IPS-18a (cell line): ENCODE results near the gene ARHGDIG.
"Not testable (repeated sequence)": the region's sequence is repeated elsewhere in the genome, so short reads cannot be mapped to it uniquely, and the experiment has no call there.

Experiments
- H3K27ac ChIP-seq: one replicate; pipeline ENCODE4 v1.5.1; 2013; ENCODE audit warnings: low read length
- H3K27me3 ChIP-seq: one replicate; pipeline ENCODE4 v1.6.1; 2013; ENCODE audit warnings: mild to moderate bottlenecking, low read length; ENCODE audit not compliant: control insufficient read depth, insufficient read depth
- H3K36me3 ChIP-seq: one replicate; pipeline ENCODE4 v1.6.1; 2013; ENCODE audit warnings: low read depth, low read length; ENCODE audit not compliant: control insufficient read depth
- H3K4me1 ChIP-seq: one replicate; pipeline ENCODE4 v1.6.1; 2013; ENCODE audit warnings: low read depth, low read length; ENCODE audit not compliant: control insufficient read depth
- H3K4me3 ChIP-seq: one replicate; pipeline ENCODE4 v1.5.1; 2013; ENCODE audit warnings: low read length
- H3K9ac ChIP-seq: one replicate; pipeline ENCODE4 v1.6.1; 2013; ENCODE audit warnings: mild to moderate bottlenecking, low read length, moderate library complexity
- H3K9me3 ChIP-seq: one replicate; pipeline ENCODE4 v1.6.1; 2013; ENCODE audit warnings: low read depth, low read length; ENCODE audit not compliant: control insufficient read depth

ARHGDIG gene

DNA sequence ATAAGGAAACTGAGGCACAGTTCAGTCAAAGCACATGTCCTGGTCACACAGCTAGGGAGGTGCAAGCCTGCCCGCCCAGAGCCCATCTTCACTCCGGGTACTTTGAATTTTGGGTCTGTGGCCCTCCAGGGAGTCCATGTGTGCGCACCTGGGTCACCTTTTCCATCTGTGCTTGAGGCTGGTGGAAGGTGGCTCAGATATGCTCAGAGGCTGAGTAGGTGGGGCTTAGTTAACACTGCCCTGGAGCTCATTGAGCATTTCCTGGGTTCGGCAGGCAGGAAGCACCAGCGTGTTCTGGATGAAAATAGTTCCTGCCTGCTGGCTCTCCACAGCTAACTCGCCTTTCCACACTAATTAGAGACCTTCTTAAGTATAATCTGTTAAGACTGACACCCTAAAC is 26.6 kb upstream of the ARHGDIG start:
- H3K27ac ChIP-seq = no peak overlapping the region
- no peak overlapping the region for H3K4me3 ChIP-seq
- H3K36me3 ChIP-seq = peaks cover 22% of the 10 kb centered on the region
- no peaks in the 10 kb centered on the region for H3K4me1 ChIP-seq
- no peaks in the 10 kb centered on the region for H3K9me3 ChIP-seq
- H3K9ac ChIP-seq = no peak overlapping the region
- no peaks in the 10 kb centered on the region for H3K27me3 ChIP-seq

DNA sequence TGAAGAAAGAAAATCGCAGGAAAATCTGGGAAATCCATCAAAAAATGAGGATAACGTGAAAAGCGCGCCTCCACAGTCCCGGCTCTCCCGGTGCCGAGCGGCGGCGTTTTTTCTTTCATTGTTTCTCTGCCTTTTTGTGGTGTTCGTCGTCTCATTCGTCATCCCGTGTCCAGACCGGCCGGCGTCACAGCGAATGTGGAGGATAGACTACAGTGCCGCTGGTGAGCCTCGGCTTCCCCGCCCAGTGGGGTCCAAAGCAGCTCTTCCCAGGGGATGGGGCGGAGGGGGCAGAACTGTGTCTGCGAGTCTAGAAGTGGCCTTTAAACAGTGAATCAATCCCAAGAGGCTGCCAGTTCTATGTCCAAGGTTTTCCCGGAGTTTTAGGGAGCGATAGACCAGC is 25.9 kb upstream of the ARHGDIG start:
- peaks cover 22% of the 10 kb centered on the region for H3K36me3 ChIP-seq
- no peaks in the 10 kb centered on the region for H3K4me1 ChIP-seq
- no peaks in the 10 kb centered on the region for H3K27me3 ChIP-seq
- H3K9ac ChIP-seq = no peak overlapping the region
- H3K27ac ChIP-seq = no peak overlapping the region
- no peaks in the 10 kb centered on the region for H3K9me3 ChIP-seq
- H3K4me3 ChIP-seq = no peak overlapping the region

DNA sequence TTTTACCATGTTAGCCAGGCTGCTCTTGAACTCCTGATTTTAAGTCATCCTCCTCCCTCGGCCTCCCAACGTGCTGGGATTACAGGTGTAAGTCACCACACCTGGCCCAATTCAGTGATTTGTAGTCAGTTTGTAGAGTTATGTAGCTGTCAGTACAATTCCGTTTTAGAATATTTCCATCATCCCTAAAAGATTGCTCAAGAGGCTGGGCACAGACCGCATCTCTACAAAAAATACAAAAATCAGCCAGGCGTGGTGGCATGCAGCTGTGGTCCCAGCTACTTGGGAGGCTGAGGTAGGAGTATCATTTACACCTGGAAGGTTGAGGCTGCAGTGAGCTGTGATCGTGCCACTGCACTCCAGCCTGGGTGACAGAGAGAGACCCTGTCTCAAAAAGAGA is 25.2 kb upstream of the ARHGDIG start:
- H3K9ac ChIP-seq = no peak overlapping the region

DNA sequence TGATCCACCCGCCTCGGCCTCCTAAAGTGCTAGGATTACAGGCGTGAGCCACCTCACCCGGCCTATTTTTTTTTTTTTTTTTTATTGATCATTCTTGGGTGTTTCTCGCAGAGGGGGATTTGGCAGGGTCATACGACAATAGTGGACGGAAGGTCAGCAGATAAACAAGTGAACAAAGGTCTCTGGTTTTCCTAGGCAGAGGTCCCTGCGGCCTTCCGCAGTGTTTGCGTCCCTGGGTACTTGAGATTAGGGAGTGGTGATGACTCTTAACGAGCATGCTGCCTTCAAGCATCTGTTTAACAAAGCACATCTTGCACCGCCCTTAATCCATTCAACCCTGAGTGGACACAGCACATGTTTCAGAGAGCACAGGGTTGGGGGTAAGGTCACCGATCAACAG is 22.3 kb upstream of the ARHGDIG start:
- not testable (repeated sequence) for H3K9me3 ChIP-seq, H3K4me3 ChIP-seq, H3K4me1 ChIP-seq, H3K27me3 ChIP-seq, H3K27ac ChIP-seq, H3K9ac ChIP-seq
- H3K36me3 ChIP-seq = peaks cover 30% of the 10 kb centered on the region

More for the DNA sequence above, 25.2 kb upstream of the ARHGDIG start:
- no peaks in the 10 kb centered on the region for H3K9me3 ChIP-seq
- H3K4me3 ChIP-seq = no peak overlapping the region
- no peak overlapping the region for H3K27ac ChIP-seq
- H3K36me3 ChIP-seq = peaks cover 22% of the 10 kb centered on the region
- no peaks in the 10 kb centered on the region for H3K27me3 ChIP-seq
- no peaks in the 10 kb centered on the region for H3K4me1 ChIP-seq

DNA sequence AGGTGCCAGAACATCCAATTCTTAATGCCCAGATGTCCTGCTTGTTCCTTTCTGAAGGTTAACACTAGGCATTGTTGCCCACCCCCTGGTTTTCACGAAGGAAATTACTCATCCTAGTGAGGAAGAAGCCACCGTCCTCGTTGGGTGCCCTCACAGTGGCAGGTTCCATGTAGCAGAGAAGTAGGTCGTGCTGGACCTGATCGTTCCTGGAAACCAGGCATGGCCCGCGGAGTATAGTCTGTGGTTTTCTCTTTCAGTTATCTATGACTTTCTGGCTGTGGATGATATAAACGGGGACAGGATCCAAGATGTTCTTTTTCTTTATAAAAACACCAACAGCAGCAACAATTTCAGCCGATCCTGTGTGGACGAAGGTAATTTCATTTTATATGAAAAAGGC is 21.2 kb upstream of the ARHGDIG start:
- Histone ChIP-seq H3K4me1 (no peaks in the 10 kb centered on the region), H3K9me3 (no peaks in the 10 kb centered on the region), H3K9ac (no peak overlapping the region), H3K4me3 (no peak overlapping the region), H3K27me3 (no peaks in the 10 kb centered on the region), H3K36me3 (peaks cover 31% of the 10 kb centered on the region), H3K27ac (no peak overlapping the region)

DNA sequence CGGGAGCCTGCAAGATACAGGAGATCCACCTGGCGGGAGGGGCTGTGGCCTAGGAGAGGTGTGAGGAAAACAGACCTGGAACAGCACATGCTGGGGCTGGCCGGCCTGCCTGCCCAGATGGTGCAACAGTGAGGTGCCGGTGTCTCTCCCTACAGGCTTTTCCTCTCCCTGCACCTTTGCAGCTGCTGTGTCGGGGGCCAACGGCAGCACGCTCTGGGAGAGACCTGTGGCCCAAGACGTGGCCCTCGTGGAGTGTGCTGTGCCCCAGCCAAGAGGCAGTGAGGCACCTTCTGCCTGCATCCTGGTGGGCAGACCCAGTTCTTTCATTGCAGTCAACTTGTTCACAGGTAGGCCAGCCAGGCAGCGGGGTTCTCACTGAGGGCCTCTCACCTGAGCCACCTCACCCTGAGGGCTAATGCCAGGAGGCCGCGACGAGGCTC is 20.6 kb upstream of the ARHGDIG start:
- H3K9me3 ChIP-seq = no peaks in the 10 kb centered on the region
- H3K4me3 ChIP-seq = no peak overlapping the region
- H3K27ac ChIP-seq = no peak overlapping the region
- H3K4me1 ChIP-seq = no peaks in the 10 kb centered on the region
- H3K27me3 ChIP-seq = no peaks in the 10 kb centered on the region
- no peak overlapping the region for H3K9ac ChIP-seq
- H3K36me3 ChIP-seq = peaks cover 27% of the 10 kb centered on the region

DNA sequence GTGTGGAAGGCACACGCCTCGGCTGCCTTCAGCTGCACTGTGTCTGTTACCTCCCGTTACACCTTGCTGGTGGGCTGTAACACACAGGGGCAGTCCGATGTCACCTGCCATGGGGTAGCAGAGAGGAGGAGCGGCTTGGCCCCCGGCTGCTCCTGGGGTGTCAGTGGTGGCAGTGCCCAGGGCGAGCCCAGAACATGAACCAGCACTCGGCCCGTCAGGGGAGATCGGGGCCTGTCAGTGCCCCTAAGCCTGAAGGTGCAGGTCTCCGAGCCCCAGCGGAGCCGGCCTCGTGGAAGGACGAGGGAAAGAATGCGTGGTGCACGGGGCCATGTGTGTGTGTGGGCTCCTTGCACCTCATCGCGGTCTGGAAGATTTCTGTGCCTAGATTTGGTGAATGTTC is 20.1 kb upstream of the ARHGDIG start:
- peaks cover 23% of the 10 kb centered on the region for H3K36me3 ChIP-seq
- no peaks in the 10 kb centered on the region for H3K4me1 ChIP-seq
- no peak overlapping the region for H3K27ac ChIP-seq
- no peaks in the 10 kb centered on the region for H3K9me3 ChIP-seq
- no peaks in the 10 kb centered on the region for H3K27me3 ChIP-seq
- no peak overlapping the region for H3K9ac ChIP-seq
- no peak overlapping the region for H3K4me3 ChIP-seq

DNA sequence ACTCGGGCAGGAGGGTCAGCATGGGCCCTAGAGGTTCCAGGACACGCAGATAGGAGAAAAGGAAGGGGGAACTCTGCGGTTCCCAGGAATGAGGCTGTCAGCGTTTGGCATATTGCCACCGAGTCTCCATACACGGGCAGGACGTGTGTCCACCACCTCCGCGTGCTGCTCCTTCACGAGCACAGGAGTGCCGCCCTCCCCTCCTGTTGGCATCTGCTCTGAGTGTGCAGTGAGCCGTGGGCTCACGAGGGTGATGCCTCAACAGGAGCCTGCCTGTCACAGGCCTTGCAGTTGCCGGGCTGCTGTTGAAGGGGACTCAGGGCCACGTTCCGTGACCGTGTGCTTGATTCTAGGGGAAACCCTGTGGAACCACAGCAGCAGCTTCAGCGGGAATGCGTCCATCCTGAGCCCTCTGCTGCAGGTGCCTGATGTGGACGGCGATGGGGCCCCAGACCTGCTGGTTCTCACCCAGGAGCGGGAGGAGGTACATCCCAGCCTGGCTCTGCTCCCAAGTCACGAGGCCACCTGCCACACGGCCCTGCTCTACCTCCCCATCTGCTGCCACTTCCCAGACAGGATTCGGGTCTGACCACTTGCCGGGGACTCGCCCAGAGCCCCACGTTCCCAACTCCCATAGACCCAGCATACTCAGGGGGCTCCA is 19.2 kb upstream of the ARHGDIG start:
- H3K9ac ChIP-seq = no peak overlapping the region
- H3K4me1 ChIP-seq = no peaks in the 10 kb centered on the region
- H3K36me3 ChIP-seq = peaks cover 17% of the 10 kb centered on the region
- no peak overlapping the region for H3K27ac ChIP-seq
- H3K4me3 ChIP-seq = no peak overlapping the region
- H3K27me3 ChIP-seq = no peaks in the 10 kb centered on the region
- no peaks in the 10 kb centered on the region for H3K9me3 ChIP-seq

DNA sequence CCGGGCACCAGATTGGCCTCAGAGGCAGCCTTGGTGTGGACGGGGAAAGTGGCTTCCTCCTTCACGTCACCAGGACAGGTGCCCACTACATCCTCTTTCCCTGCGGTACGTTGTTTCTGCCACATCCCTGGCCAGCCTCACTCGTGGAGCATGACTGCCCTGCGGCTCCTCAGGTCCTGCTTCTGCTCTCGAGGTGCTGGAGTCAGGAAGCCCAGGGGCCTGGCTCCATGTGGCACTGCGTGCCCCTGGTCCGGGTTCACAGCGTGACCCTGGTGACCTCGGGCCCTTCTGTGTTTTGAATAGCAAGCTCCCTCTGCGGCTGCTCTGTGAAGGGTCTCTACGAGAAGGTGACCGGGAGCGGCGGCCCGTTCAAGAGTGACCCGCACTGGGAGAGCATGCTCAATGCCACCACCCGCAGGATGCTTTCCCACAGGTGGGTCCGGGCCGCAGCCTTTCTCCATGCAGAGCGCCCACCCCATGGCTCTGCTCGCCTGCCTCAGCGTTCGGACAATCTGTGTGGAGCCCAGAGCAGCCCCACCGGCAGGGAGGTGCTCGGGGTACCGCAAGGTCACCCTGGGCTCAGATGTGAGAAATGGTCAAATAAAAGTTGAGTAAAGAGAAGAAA is 18.2 kb upstream of the ARHGDIG start:
- no peak overlapping the region for H3K9ac ChIP-seq
- H3K27ac ChIP-seq = no peak overlapping the region
- no peaks in the 10 kb centered on the region for H3K9me3 ChIP-seq
- peaks cover 17% of the 10 kb centered on the region for H3K36me3 ChIP-seq
- H3K27me3 ChIP-seq = no peaks in the 10 kb centered on the region
- H3K4me1 ChIP-seq = no peaks in the 10 kb centered on the region
- H3K4me3 ChIP-seq = no peak overlapping the region

DNA sequence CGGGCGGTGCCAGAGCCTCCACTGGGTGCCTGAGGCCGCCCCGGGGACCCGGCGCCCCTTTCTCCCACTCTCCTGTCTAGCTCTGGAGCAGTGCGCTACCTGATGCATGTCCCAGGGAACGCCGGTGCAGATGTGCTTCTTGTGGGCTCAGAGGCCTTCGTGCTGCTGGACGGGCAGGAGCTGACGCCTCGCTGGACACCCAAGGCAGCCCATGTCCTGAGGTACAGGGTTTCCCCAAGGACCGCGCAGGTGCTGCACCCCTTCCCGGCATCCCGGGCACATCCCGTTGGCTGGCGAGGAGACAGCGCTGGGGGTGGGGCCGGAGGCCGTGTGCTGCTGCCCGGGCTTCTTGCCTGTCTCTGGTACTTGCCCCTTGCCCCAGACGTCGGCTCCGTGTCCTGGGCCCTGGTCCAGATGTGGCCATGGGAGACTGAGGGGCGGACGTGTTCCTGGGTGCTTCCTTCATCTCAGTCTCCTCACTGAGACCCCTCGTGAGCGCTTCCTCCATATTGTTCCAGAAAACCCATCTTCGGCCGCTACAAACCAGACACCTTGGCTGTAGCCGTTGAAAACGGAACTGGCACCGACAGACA is 17.1 kb upstream of the ARHGDIG start:
- Histone ChIP-seq H3K9me3 (no peaks in the 10 kb centered on the region), H3K27ac (no peak overlapping the region), H3K4me1 (no peaks in the 10 kb centered on the region), H3K36me3 (peaks cover 17% of the 10 kb centered on the region), H3K27me3 (no peaks in the 10 kb centered on the region), H3K9ac (no peak overlapping the region), H3K4me3 (no peak overlapping the region)

DNA sequence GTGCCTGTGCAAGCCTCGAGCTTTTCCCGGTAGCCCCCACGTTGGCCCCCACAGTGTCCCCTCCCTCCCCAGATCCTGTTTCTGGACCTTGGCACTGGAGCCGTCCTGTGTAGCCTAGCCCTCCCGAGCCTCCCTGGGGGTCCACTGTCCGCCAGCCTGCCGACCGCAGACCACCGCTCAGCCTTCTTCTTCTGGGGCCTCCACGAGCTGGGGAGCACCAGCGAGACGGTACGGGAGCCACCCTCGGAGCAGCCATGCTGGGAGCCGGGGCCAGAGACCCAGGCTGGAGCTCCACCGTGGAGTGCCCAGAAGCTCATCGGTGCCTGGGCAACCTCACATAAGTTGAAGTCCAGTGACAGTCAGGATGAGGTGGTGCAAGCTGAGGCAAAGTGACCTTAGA is 16.4 kb upstream of the ARHGDIG start:
- Histone ChIP-seq H3K27ac (no peak overlapping the region), H3K36me3 (peaks cover 17% of the 10 kb centered on the region), H3K9me3 (no peaks in the 10 kb centered on the region), H3K4me3 (no peak overlapping the region), H3K4me1 (no peaks in the 10 kb centered on the region), H3K27me3 (no peaks in the 10 kb centered on the region), H3K9ac (no peak overlapping the region)

DNA sequence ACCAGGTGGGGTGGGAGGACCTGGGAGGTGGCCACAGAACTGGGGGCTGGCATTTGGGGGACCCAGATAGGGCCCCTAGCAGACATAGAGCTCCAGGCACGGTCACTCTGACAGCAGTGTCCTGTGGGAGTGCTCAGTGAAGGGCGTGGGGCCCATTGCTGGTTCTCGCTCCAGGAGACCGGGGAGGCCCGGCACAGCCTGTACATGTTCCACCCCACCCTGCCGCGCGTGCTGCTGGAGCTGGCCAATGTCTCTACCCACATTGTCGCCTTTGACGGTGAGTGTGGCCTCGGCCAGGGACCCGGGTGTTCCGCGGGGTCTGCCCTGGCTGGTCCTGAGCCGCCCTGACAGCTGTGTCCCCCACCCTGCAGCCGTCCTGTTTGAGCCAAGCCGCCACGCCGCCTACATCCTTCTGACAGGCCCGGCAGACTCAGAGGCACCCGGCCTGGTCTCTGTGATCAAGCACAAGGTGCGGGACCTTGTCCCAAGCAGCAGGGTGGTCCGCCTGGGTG is 15.9 kb upstream of the ARHGDIG start:
- H3K4me1 ChIP-seq = no peaks in the 10 kb centered on the region
- no peak overlapping the region for H3K27ac ChIP-seq
- H3K9me3 ChIP-seq = no peaks in the 10 kb centered on the region
- H3K36me3 ChIP-seq = peaks cover 17% of the 10 kb centered on the region
- H3K27me3 ChIP-seq = no peaks in the 10 kb centered on the region
- H3K4me3 ChIP-seq = no peak overlapping the region
- no peak overlapping the region for H3K9ac ChIP-seq
